Smooth muscle cell (in vitro differentiated cells): ENCODE data around the gene MLXIP. TPM values are rescaled to one million over a fixed set of nuclear protein-coding genes. Genes with fewer than 3 reads are reported as not detected.

Experiments used
- DNase-seq: peaks from one replicate; lab custom pipeline; 2025; ENCODE audit not compliant: unreplicated experiment; lab: John Stamatoyannopoulos, UW
- H2AFZ ChIP-seq: fragments of 200-600 bp; sonication (generic); 2 replicates; pipeline ENCODE4 v1.6.0; 2016; ENCODE audit warnings: antibody characterized with exemption, low read depth, mild to moderate bottlenecking
- H3F3A ChIP-seq: fragments of 200-600 bp; sonication (generic); 2 replicates; pipeline ENCODE4 v1.6.0; 2017; ENCODE audit warnings: antibody characterized with exemption, low read depth
- H3K27ac ChIP-seq: fragments of 200-600 bp; sonication (generic); 2 replicates; pipeline ENCODE4 v1.5.1; 2016; ENCODE audit warnings: low read depth, mild to moderate bottlenecking
- H3K27me3 ChIP-seq: fragments of 200-600 bp; sonication (generic); 2 replicates; pipeline ENCODE4 v1.6.1; 2016; ENCODE audit warnings: low read depth, mild to moderate bottlenecking
- H3K36me3 ChIP-seq: fragments of 200-600 bp; sonication (generic); 2 replicates; pipeline ENCODE4 v1.5.1; 2016; ENCODE audit warnings: low read depth
- H3K4me1 ChIP-seq: fragments of 200-600 bp; sonication (generic); 2 replicates; pipeline ENCODE4 v1.5.1; 2016; ENCODE audit warnings: low read depth
- H3K4me2 ChIP-seq: fragments of 200-600 bp; sonication (generic); 2 replicates; pipeline ENCODE4 v1.6.0; 2016; ENCODE audit warnings: mild to moderate bottlenecking
- H3K4me3 ChIP-seq: fragments of 200-600 bp; sonication (generic); 2 replicates; pipeline ENCODE4 v1.5.1; 2016; ENCODE audit warnings: mild to moderate bottlenecking
- H3K79me2 ChIP-seq: fragments of 200-600 bp; sonication (generic); 2 replicates; pipeline ENCODE4 v1.6.0; 2016; ENCODE audit warnings: low read depth, mild to moderate bottlenecking
- H3K9ac ChIP-seq: fragments of 200-600 bp; sonication (generic); 2 replicates; pipeline ENCODE4 v1.6.0; 2016; ENCODE audit warnings: low read depth
- H3K9me3 ChIP-seq: fragments of 200-600 bp; sonication (generic); replicated peaks from 2 replicates; pipeline ENCODE4 v1.5.1; 2016; ENCODE audit warnings: low read depth
- H4K20me1 ChIP-seq: fragments of 200-600 bp; sonication (generic); 2 replicates; pipeline ENCODE4 v1.6.0; 2016; ENCODE audit warnings: low read depth
- CTCF ChIP-seq: fragments of 200-600 bp; sonication (generic); IDR thresholded peaks from 2 replicates; pipeline ENCODE4 v1.5.1; 2017; ENCODE audit warnings: borderline replicate concordance, mild to moderate bottlenecking, antibody characterized with exemption; ENCODE audit not compliant: insufficient read depth, poor library complexity, severe bottlenecking
- WGBS: methylation state at CpG from one replicate; pipeline ENCODE4 v1.1.7; 2016; ENCODE audit warnings: low lambda C conversion rate; 5-methylcytosine and 5-hydroxymethylcytosine counted together
- polyA plus RNA-seq: library from polyadenylated mRNA; unstranded; fragments of >200 nt; fragmentation: Nextera tagmentation; extraction: Ambion mirVana; gene quantifications from 2 replicates; pipeline ENCODE4 v1.2.1, GENCODE V29; 2016
- total RNA-seq: library from RNA; depleted of rRNA; stranded (reverse); fragments of >200 nt; gene quantifications from 2 replicates; pipeline ENCODE4 v1.2.3, GENCODE V29; 2014

Gene MLXIP
- total and polyA plus RNA-seq, 2 experiments from 2014 or later = 11.8 to 15.3 TPM

- H3K4me3 ChIP-seq = no peak overlapping the region
- H3K27me3 ChIP-seq = no peaks in the 10 kb centered on the region
- H4K20me1 ChIP-seq = no peaks in the 10 kb centered on the region
- no peaks in the 10 kb centered on the region for H3K36me3 ChIP-seq
- no peak for TF ChIP-seq CTCF
- no peak for DNase-seq
- no peak overlapping the region for H3K27ac ChIP-seq
- no peaks in the 10 kb centered on the region for H3K9me3 ChIP-seq
- no peaks in the 10 kb centered on the region for H3K79me2 ChIP-seq
- no peak overlapping the region for H2AFZ ChIP-seq
- no peak overlapping the region for H3K9ac ChIP-seq
- H3K4me1 ChIP-seq = peaks cover 24% of the 10 kb centered on the region
- peaks cover 9% of the 10 kb centered on the region for H3F3A ChIP-seq
- 97% methylated on average over 14 of the region's 23 CpGs for WGBS
- no peak overlapping the region for H3K4me2 ChIP-seq
These were observed 17.3 kb upstream of the MLXIP start for GRCh38 chr12:122061253-122061652.

GRCh38 chr12:122062832-122063693 is 15.5 kb upstream of the MLXIP start:
- Histone ChIP-seq H3K9me3 (no peaks in the 10 kb centered on the region), H3K4me1 (peaks cover 24% of the 10 kb centered on the region), H4K20me1 (no peaks in the 10 kb centered on the region), H3K9ac (no peak overlapping the region), H3K4me3 (no peak overlapping the region), H3K27ac (peak overlapping the region; percentile 68), H2AFZ (peak overlapping the region; percentile 89), H3F3A (peaks cover 9% of the 10 kb centered on the region), H3K79me2 (no peaks in the 10 kb centered on the region), H3K27me3 (no peaks in the 10 kb centered on the region), H3K4me2 (peak overlapping the region; percentile 53), H3K36me3 (no peaks in the 10 kb centered on the region)
- no peak for TF ChIP-seq CTCF
- WGBS = 26% methylated on average over 19 of the region's 19 CpGs
- DNase-seq = peak; percentile 8

- no peaks in the 10 kb centered on the region for H3K27me3 ChIP-seq
- H3K9ac ChIP-seq = no peak overlapping the region
- H3K4me1 ChIP-seq = peaks cover 24% of the 10 kb centered on the region
- DNase-seq = no peak
- H3K4me2 ChIP-seq = peak overlapping the region; percentile 53
- peak overlapping the region; percentile 68 for H3K27ac ChIP-seq
- WGBS = 65% methylated on average over 6 of the region's 6 CpGs
- no peak for TF ChIP-seq CTCF
- peaks cover 9% of the 10 kb centered on the region for H3F3A ChIP-seq
- H3K9me3 ChIP-seq = no peaks in the 10 kb centered on the region
- no peak overlapping the region for H3K4me3 ChIP-seq
- no peaks in the 10 kb centered on the region for H4K20me1 ChIP-seq
- peak overlapping the region; percentile 89 for H2AFZ ChIP-seq
- H3K36me3 ChIP-seq = no peaks in the 10 kb centered on the region
- no peaks in the 10 kb centered on the region for H3K79me2 ChIP-seq
These were observed 14.9 kb upstream of the MLXIP start for GRCh38 chr12:122063694-122064024.
